SKM-1 (cell line): ENCODE results near the gene COX4I2.
"Not testable (repeated sequence)": the region's sequence is repeated elsewhere in the genome, so short reads cannot be mapped to it uniquely, and the experiment has no call there.

Source experiments
- DNase-seq: peaks from one replicate; lab custom pipeline; 2025; ENCODE audit not compliant: unreplicated experiment; lab: John Stamatoyannopoulos, UW

COX4I2 gene

DNA sequence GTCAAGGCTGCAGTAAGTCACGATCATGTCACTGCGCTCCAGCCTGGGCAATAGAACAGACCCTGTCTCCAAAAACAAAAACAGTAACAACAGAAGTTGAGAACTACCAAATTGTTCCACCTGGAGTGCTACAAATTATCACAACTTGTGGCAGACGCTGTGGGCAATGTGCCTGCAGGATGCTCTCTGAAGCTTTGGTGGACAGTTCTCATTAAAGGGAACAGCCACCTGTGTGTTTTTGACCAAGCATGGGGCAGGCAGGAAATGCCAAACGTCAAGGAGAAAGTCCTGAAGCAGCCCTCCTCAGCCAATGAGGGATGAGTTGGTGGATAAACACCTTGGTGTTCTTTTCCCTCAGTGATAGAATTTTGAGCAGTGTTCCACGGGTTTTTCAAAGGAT lies 15.8 kb downstream of the COX4I2 start:
- no peak for DNase-seq

- no peak for DNase-seq
These were observed 16.8 kb downstream of the COX4I2 start for GRCh38 chr20:31654534-31654933.

- peak; percentile 14 for DNase-seq
These were observed 24.1 kb downstream of the COX4I2 start for GRCh38 chr20:31661625-31662371.

DNA sequence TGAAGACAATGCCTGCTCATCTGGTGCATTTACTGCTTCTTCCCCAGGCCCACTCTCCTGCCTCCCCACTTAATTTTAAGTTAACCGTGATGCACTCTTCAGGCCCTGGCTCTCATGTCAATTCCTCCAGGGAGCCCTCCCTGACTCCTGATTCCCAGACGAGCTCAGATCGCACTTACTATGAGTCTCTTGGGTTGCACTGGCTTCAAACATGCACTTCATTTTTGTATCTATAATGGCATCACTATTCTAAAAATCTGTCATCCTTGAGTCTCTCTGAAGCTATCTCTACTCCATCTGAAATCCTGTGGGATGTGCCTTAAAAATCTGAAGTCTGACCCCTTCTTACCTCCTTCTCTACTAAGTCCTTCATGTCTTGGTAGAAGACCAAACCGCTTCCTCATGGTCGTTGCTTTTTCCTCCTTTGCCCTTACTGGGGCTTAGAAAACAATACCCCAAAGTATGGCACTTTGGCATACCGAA lies 24.7 kb downstream of the COX4I2 start:
- DNase-seq, result no peak

DNA sequence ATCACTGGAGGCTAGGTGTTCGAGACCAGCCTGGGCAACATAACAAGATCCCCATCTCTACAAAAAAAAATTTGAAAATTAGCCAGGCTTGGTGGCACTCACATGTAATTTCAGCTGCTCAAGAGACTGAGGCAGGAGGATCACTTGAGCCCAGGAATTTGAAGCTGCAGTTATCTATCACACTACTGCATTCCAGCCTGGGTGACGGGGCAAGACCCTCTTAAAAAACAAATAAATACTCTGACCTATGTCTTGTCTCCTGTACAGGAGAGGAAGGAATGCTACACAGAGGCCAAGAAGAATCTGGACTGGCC lies 25.8 kb downstream of the COX4I2 start:
- DNase-seq, result no peak

DNA sequence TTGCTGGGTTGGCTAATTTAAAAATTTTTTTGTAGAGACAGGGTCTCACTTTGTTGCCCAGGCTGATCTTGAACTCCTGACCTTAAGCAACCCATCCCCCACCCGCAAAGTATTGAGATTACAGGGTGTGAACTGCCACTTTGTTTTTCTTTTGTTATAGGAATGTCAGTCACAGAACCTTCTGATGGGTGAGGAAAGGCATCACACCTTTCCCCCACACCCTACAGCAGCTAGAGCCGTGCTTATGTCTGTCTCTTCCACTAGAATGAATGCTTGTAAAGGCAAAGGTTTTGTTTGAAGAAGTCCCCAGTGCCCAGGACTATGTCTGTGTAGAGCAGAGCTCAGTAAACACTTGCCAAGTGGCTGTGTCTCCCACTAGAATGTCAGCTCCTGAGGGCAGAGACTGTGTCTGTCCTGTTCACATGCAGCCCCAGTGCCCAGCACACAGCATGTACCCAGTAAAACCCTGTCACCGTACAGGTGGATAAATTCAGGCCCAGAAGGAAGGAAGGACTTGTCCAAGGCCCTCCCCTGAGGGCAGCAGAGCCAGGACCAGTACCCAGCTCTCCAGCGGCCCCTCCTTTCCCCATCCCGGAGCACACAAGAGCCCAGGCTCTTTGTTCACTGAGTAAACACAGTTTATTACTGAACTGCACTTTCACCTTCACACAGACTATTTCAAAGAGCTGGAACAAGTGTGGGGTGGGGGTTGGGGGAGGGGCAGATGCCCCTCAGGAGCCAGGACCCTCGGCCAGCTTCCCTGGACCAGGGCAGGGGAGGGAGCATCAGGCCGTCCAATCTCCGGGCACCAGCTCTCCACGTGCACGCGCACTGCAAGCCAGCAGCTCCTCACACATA lies 26.4 kb downstream of the COX4I2 start:
- no peak for DNase-seq

DNA sequence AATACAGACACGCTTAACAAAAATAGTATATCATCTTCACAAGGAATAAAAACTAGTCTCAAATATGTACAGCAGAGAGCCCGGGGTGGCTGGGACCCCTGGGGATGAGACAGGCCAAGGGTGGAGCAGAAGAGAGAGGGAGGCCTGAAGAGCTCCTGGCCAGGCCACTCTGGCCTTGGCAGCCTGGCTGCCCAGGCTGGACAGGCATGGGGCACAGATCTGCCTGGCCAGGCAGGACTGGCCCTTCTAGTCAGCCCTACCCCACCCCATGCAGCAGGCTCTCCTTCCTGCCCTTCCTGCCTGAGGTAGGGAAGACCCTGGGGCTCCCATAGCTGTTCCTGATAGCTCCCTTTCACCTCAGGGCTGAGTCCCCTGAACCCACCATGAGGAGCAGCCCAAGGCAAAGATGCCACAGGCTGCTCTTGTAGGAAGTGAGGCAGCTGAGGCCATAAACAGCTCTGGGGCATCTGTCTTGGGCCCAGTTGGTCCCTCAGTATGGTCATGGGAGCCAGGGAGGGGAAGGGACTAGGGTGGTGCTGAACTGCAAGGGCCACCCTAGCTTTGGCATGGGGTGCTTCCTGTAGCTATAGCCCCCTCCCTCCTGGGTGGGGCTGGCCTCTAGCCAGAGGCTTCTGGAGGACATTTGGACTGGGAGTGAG lies 27.1 kb downstream of the COX4I2 start:
- DNase-seq, result no peak

- no peak for DNase-seq
These were observed 28.0 kb downstream of the COX4I2 start for GRCh38 chr20:31665753-31666152.

- DNase-seq, result no peak
These were observed 28.7 kb downstream of the COX4I2 start for GRCh38 chr20:31666258-31667042.

DNA sequence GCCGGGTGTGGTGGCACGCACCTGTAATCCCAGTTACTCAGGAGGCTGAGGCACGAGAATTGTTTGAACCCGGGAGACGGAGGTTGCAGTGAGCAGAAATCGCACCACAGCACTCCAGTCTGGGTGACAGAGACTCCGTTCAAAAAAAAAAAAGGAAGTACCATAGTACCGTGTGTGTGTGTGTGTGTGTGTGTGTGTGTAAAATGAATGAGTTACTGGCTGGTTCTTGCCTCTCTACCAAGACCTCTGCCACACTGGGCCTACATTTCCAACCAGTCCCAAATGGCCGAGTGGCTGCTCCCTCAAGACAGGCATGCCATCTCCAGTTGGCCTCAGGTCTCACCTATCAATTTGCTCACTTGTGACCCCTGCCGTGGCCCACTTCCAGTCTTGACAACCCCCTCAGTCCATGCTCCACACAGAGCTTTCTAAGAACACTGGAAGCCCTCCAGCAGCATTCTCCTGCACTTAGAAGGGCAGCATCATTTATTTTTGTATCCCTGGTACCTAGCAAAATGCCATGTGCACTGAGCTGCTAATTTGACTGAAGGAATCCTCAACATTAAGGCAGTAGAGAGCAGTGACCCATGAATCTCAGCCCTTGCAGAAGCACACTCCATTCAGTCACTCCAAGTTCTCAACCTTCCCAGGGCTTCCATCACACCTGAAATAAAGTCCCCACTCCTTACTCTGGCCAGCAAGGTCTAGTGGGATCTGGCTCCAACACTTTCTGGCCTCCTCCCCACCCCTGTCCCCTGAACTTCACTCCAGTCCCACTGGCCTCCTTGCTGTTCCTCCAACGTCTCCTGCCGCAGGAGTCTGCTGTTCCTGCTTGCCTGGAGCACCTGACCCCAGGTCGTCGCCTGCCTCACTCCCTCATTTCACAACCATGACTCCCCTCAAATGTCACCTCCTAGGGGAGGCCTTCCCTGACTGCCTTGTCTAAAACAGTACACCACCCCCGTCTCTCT lies 29.9 kb downstream of the COX4I2 start:
- DNase-seq, result no peak

DNA sequence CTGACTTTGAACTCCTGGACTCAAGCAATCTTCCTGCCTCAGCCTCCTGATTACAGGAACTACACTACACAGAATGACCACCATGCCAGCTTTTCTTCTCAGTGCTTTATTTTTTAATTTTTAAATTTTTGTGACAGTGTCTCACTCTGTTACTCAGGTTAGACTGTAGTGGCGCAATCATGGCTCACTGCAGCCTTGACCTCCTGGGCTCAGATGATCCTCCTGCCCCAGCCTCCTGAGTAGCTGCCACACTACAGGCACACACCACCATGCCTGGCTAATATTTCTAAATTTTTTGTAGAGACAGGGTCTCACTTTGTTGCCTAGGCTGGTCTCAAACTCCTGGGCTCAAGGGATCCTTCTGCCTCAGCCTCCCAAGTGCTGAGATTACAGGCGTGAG lies 31.2 kb downstream of the COX4I2 start:
- not testable (repeated sequence) for DNase-seq

DNA sequence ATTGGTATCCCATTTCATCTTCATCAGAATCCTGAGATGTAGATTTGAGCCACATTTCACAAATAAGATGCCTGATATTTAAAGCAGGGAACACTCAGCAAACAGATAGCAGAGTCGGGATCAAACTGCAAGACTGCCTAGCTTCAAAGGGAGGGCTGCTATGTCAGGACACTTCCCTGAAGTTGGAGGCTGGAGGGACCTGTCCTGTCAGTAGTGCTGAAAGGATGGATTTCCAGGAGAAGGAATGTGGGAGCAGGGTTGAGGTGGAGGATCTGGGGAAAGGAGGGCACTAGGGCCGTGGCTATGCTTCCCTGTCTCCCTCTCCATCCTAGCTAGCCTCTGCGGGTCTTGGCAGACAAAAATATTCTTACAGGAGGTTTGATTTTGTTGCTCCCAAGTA lies 32.2 kb downstream of the COX4I2 start:
- no peak for DNase-seq

- no peak for DNase-seq
These were observed 32.9 kb downstream of the COX4I2 start for GRCh38 chr20:31670371-31671228.

DNA sequence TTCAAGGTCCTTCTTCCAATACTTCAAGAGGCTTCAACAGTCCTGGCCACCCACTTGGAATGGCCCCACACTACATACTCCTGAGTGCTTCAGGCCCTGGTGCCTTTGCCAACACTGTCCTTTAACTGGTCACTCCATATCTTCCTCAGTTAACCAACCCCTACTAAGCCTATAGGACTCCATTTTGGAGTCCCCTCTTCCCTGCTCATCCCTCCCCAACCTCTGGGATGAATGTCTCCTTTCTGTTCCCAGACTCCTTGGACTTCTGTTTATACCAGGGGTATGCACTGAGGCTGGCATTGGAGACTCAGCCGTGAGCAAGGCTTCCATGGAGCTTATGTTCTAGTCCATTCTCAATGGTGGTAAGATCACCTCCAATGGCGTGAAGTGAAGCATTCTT lies 33.6 kb downstream of the COX4I2 start:
- DNase-seq, result no peak

DNA sequence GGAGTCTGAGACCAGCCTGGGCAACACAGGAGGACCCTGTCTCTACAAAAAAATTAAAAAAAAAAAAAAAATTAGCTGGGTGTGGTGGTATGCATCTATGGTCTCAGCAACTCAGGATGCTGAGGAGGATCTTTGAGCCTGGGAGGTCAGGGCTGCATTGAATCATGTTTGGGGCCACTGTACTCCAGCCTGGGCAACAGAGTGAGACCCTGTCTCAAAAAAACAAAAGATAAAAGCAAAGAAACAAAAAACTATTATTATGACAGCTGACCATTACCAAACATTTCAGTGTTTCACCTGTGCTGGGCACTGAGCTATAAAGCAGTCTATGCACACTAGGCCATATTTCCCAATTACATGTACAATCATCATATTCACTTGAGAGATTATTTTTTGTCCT lies 35.7 kb downstream of the COX4I2 start:
- DNase-seq, result no peak

DNA sequence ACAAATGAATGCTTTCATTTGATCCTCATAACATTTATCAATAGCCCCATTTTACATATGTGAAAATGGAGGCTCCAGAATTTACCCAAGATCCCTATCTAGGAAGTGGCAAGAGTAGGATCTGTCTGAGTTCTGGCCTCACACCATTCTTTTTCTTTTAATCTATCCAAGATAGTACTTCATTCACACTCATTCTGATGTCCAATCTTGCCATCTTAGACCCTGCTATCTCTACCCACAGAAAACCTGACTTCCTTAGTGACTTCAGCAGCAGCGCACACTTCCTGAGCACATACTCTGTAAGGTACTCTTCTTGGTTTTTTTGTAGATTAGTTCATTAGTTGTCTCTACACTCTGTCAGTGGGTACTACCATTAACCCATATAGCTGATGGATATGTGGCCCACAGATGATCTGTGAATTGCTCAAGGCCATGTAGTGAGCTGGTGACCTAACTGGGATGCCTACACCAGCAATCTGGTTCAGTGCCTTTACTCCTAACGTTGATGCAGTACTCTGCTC lies 36.3 kb downstream of the COX4I2 start:
- no peak for DNase-seq

DNA sequence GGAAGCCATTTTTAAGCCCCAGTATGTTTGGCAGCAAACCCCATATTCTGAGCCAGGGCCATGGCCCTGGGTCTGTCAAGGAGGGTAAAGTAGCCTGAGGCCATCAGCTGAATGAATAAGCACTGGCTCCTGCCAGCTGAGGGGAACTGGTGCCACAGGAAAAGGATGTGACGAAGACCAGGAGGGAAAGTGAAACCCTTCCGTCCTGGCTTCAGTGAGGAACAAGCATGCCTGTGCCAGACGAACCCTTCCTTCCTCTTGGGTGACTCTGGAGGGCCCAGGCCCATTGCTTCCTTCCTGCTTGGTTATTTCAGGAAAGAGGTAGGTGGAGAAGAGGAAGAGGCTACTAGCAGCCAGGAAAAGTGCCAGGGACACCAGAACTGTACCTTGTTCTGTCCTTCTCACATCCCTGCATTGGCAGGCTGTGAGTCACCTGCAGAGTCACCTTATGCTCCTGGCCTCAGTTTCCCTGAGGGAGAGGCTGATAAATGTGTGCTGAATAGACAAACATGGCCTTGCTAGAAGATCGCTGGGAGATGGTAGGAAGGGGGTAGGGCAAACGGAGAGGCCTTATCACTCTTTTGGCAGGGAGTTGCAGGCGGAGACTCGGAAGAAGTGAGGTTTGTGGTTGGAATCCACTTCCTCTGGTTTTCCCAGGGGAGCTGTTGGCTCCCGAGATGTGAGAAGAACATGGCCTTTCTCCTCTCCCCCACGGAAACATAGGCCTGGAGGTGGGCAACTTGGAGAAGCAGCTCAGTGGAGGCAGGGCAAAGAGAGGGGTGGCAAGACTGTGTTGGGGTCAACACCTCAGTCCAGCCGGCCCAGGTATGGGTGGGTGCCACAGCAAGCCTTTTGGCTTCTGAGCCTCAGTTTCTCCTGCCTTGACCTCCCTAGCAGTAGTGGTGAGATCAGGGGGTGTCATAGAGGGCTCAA lies 37.4 kb downstream of the COX4I2 start:
- peak; percentile 95 for DNase-seq
